IPS-18c (cell line): ENCODE data around the gene DOHH.

Source experiments
- H3K4me3 ChIP-seq: 2 replicates; pipeline ENCODE4 v1.7.0; 2013; ENCODE audit warnings: low read depth, mild to moderate bottlenecking, low read length, moderate library complexity; ENCODE audit not compliant: insufficient read depth
- H3K9me3 ChIP-seq: one replicate; pipeline ENCODE4 v1.6.1; 2013; ENCODE audit warnings: mild to moderate bottlenecking, low read length, moderate library complexity; ENCODE audit not compliant: control insufficient read depth, insufficient read depth

The DOHH gene

GRCh38 chr19:3444695-3445234 lies 55.7 kb downstream of the DOHH start:
- Histone ChIP-seq H3K9me3 (no peaks in the 10 kb centered on the region), H3K4me3 (no peak overlapping the region)

- Histone ChIP-seq H3K4me3 (no peak overlapping the region), H3K9me3 (no peaks in the 10 kb centered on the region)
Observed at GRCh38 chr19:3443840-3444694, 56.4 kb downstream of the DOHH start.

- no peaks in the 10 kb centered on the region for H3K9me3 ChIP-seq
- H3K4me3 ChIP-seq = no peak overlapping the region
Observed at GRCh38 chr19:3442487-3443071, 57.9 kb downstream of the DOHH start.

- Histone ChIP-seq H3K4me3 (no peak overlapping the region), H3K9me3 (no peaks in the 10 kb centered on the region)
Observed at GRCh38 chr19:3441986-3442329, 58.5 kb downstream of the DOHH start.

GRCh38 chr19:3441089-3441985 lies 59.1 kb downstream of the DOHH start:
- Histone ChIP-seq H3K4me3 (no peak overlapping the region), H3K9me3 (no peaks in the 10 kb centered on the region)
